Thyroid gland (tissue), 4 donors: Measurements from ENCODE around the gene SPOP. TPM values are rescaled to one million over a fixed set of nuclear protein-coding genes. Genes with fewer than 3 reads are reported as not detected.

Experiments
- DNase-seq, 2 donors: peaks; one replicate each; pipeline ENCODE4 v3.0.0-alpha.2; 2019
- H3K27ac ChIP-seq, 3 donors: fragments of 200-600 bp; sonication (generic); 1 replicate in 2 of 3; 2 replicates in 1 of 3; pipeline ENCODE4 v1.5.1; 2016 to 2019; ENCODE audit warnings: mild to moderate bottlenecking in 1 of 3, moderate library complexity in 1 of 3
- H3K27me3 ChIP-seq: fragments of 200-600 bp; sonication (generic); one replicate; pipeline ENCODE4 v1.5.1; 2019
- H3K36me3 ChIP-seq, 2 donors: fragments of 200-600 bp; sonication (generic); one replicate each; pipeline ENCODE4 v1.5.1; 2016 to 2019
- H3K4me1 ChIP-seq, 2 donors: fragments of 200-600 bp; sonication (generic); one replicate each; pipeline ENCODE4 v1.5.1; 2017 to 2019
- H3K4me3 ChIP-seq, 3 donors: fragments of 200-600 bp; sonication (generic); replicated peaks in 1 of 3; 1 replicate in 2 of 3; 2 replicates in 1 of 3; pipeline ENCODE4 v1.5.1; 2016; ENCODE audit warnings: mild to moderate bottlenecking in 1 of 3
- H3K9me3 ChIP-seq: fragments of 200-600 bp; sonication (generic); one replicate; pipeline ENCODE4 v1.5.1; 2017
- CTCF ChIP-seq, 6 experiments: fragments of 200-600 bp in 3 of 6; fragments of 450-650 bp in 3 of 6; sonication (generic) in 3 of 6; IDR thresholded peaks; one replicate each; pipeline ENCODE4 v1.5.1; 2016 to 2019; ENCODE audit warnings: antibody characterized with exemption in 6 of 6, mild to moderate bottlenecking in 2 of 6, inconsistent platforms in 1 of 6, moderate library complexity in 1 of 6
- POLR2A ChIP-seq, 2 donors: fragments of 450-650 bp; IDR thresholded peaks; one replicate each; pipeline ENCODE4 v1.6.1; 2017; ENCODE audit warnings: antibody characterized with exemption in 2 of 2, mild to moderate bottlenecking in 2 of 2, moderate library complexity in 1 of 2
- WGBS, 2 donors: methylation state at CpG; one replicate each; pipeline ENCODE4 v1.1.5; 2017; 5-methylcytosine and 5-hydroxymethylcytosine counted together
- intact Hi-C: fragments of 100-400 bp; cut with DNase I; formaldehyde crosslinking; loops from one replicate; pipeline ENCODE4 v1.15.1; 2023
- total RNA-seq, 4 donors: library from RNA; depleted of rRNA; stranded (reverse); fragments of >200 nt; gene quantifications; one replicate each; pipeline ENCODE4 v1.2.3, GENCODE V29; 2016

Gene SPOP
- total RNA-seq, 4 donors from 2014 or later: 78.5 to 86.4 (median 81.6) TPM

GRCh38 chr17:49708515-49709183 lies 30.8 kb upstream of the SPOP start:
- H3K4me1 ChIP-seq: peaks cover 17% of the 10 kb centered on the region in 2 donors
- H3K27ac ChIP-seq: peak overlapping the region; percentile 29 to 96 (median 93)
- intact Hi-C loops: loop anchor here (5.0 kb wide), 1 partner anchor 144 kb away; no protein-coding TSS in a partner anchor
- TF ChIP-seq CTCF (IDR thresholded peaks at IDR 0.05) (peak in 1 of 6 experiments; percentile 29), POLR2A (IDR thresholded peaks at IDR 0.05) (no peak)
- H3K27me3 ChIP-seq: no peaks in the 10 kb centered on the region
- peaks cover 18 to 21% of the 10 kb centered on the region in 2 donors for H3K36me3 ChIP-seq
- peak overlapping the region in 2 of 3 donors; percentile 7 to 88 for H3K4me3 ChIP-seq
- H3K9me3 ChIP-seq: no peaks in the 10 kb centered on the region
- peak; percentile 13 to 18 for DNase-seq
- WGBS, 2 donors: 67 to 69% methylated on average over 14 to 15 of the region's 15 CpGs

- Histone ChIP-seq H3K4me3 (peak within 1 kb of the TSS; percentile 83 to 88 (median 85)), H3K36me3 (peaks cover 26 to 29% of the 10 kb centered on the region in 2 donors), H3K4me1 (peaks cover 17% of the 10 kb centered on the region in 2 donors), H3K27me3 (no peaks in the 10 kb centered on the region), H3K9me3 (no peaks in the 10 kb centered on the region), H3K27ac (peak within 1 kb of the TSS; percentile 83 to 96 (median 93))
- TF ChIP-seq CTCF (IDR thresholded peaks at IDR 0.05) (peak; percentile 25 to 88 (median 72)), POLR2A (IDR thresholded peaks at IDR 0.05) (peak in 1 of 2 donors; percentile 60)
- intact Hi-C loops: loop anchor here (2.0 to 5.0 kb wide), 2 partner anchors 75 to 144 kb away; no protein-coding TSS in a partner anchor
- 0 to 3% methylated on average over 14 to 50 of the region's 53 CpGs for WGBS, 2 donors
- peak; percentile 100 for DNase-seq
These were observed 30.0 kb upstream of the SPOP start, which contains the start of gene SLC35B1 for GRCh38 chr17:49707608-49708514. TSS of gene SLC35B1 (minus strand) at chr17:49707964. CDS start at chr17:49707833, 131 bp downstream.

- 1% methylated on average over 12 of the region's 12 CpGs for WGBS, 2 donors
These were observed 29.3 kb upstream of the SPOP start for GRCh38 chr17:49707246-49707607.

GRCh38 chr17:49705254-49705653 lies 27.4 kb upstream of the SPOP start:
- no peaks in the 10 kb centered on the region for H3K27me3 ChIP-seq
- H3K4me3 ChIP-seq: no peak overlapping the region
- H3K9me3 ChIP-seq: no peaks in the 10 kb centered on the region
- peaks cover 17% of the 10 kb centered on the region in 2 donors for H3K4me1 ChIP-seq
- intact Hi-C loops: loop anchor here (5.0 kb wide), 1 partner anchor 147 kb away; no protein-coding TSS in a partner anchor
- no peak overlapping the region for H3K27ac ChIP-seq
- DNase-seq: no peak
- peaks cover 52 to 55% of the 10 kb centered on the region in 2 donors for H3K36me3 ChIP-seq
- no peak for TF ChIP-seq CTCF (IDR thresholded peaks at IDR 0.05)
- no peak for TF ChIP-seq POLR2A (IDR thresholded peaks at IDR 0.05)

More at GRCh38 chr17:49707246-49707607, 29.3 kb upstream of the SPOP start:
- intact Hi-C loops: loop anchor here (2.0 to 5.0 kb wide), 2 partner anchors 76 to 145 kb away; no protein-coding TSS in a partner anchor
- peaks cover 32 to 35% of the 10 kb centered on the region in 2 donors for H3K36me3 ChIP-seq
- peak in 1 of 2 donors; percentile 17 for DNase-seq
- peak overlapping the region; percentile 83 to 96 (median 93) for H3K27ac ChIP-seq
- no peak for TF ChIP-seq CTCF (IDR thresholded peaks at IDR 0.05)
- no peak for TF ChIP-seq POLR2A (IDR thresholded peaks at IDR 0.05)
- H3K4me1 ChIP-seq: peaks cover 17% of the 10 kb centered on the region in 2 donors
- H3K9me3 ChIP-seq: no peaks in the 10 kb centered on the region
- peak overlapping the region; percentile 83 to 88 (median 85) for H3K4me3 ChIP-seq
- no peaks in the 10 kb centered on the region for H3K27me3 ChIP-seq
